NOMO-1 treated with DMSO at 0.1 percent for 48 hours (cell line): ENCODE results near the gene ATF2.
A peak's percentile ranks its signal among the peaks of the same experiment; 100 is the strongest.
"Not testable (repeated sequence)": the region's sequence is repeated elsewhere in the genome, so short reads cannot be mapped to it uniquely, and the experiment has no call there.

Source experiments
- DNase-seq: peaks from one replicate; lab custom pipeline; 2025; ENCODE audit not compliant: unreplicated experiment; lab: John Stamatoyannopoulos, UW

The ATF2 gene

DNA sequence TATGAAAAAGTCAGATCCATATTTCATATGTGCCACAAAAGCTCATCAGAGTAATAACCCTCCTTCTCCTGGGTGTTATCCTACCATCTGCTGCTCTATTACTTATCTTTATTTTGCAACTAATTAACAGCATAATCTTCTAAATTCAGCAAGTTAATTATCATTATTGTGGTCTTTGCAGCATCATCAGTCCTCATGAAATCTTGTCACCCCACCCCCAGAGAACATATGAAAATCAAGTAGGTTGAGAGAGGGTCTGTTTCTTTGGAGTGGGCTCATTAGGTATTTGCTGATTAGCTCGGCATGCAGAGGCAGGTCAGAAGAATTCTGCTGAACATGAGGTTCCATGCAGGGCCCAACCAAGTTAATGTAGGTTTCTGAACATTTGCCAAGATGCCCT is 64.8 kb downstream of the ATF2 start:
- DNase-seq = no peak

DNA sequence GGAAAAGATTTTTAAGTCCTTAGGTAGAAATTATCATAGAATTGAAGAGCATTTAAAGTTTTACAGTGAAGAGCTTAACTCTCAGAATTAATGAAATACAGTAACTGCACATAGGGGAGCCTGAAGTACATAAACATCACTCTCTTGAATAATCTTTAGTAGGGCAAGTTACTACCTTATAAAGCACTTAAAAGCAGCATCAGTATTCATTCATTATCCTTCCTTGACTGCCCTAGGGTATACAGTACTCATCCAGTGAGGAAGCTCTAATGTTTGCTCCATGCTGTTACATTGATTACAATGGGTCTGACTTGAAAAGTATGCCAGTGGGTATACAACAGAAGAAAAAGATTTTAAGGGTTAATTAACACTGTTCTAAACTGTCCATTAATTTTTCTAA is 66.5 kb downstream of the ATF2 start:
- DNase-seq = no peak

DNA sequence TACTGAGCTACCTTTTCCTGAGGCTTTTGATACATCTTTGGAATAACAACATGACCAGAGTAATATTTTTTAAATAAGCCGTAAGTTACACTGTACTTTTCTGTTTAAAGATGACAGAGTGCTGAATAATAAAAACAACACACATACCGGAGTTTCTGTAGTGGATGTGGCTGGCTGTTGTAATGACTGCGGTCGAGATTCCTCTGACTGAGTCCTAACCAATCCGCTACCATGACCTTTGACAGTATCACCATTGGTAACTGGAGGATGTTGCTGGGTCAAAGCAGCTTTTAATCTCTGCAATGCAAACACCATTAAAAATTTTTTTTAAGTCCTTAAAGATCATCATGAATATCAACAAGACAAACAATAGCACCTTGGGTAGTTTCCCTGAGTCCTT is 70.7 kb downstream of the ATF2 start:
- no peak for DNase-seq

DNA sequence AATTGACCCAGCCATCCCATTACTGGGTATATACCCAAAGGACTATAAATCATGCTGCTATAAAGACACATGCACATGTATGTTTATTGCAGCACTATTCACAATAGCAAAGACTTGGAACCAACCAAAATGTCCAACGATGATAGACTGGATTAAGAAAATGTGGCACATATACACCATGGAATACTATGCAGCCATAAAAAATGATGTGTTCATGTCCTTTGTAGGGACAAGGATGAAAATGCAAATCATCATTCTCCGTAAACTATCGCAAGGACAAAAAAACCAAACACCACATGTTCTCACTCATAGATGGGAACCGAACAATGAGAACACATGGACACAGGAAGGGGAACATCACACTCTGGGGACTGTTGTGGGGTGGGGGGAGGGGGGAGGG is 83.9 kb downstream of the ATF2 start:
- not testable (repeated sequence) for DNase-seq

DNA sequence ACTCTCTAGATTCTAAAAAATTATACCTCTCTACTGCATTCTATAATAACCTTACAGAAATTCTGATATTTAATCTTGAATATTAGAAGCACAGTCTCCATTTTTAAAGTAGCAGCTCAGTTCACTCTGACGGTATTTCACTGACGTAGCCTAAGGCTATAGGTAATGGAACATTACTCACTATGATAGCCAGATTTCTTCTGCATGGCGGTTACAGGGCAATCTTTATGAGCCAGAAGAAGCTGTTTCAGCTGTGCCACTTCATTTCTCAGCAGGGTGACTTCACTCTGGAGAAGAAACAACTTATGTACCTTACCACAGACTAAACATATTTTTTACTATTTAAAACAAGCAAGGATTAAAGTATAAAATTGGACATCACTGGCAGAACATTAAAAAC is 87.5 kb downstream of the ATF2 start:
- DNase-seq = no peak

DNA sequence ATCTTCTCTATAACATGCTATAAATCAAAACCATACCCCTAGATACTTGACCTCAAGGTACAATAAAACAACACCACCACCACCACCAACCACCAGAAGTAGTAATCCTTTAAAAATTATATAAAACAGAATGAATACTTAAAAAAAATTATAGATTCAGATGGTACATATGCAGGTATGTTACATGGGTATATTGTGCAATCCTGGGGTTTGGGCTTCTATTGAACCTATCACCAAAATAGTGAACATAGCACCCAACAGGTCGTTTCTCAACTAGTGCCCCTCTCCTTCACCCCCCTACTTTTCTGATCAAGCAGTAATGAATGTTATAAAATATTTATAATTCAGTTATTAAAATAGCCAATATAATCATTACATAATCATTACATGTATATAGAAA is 91.7 kb downstream of the ATF2 start:
- DNase-seq = no peak

DNA sequence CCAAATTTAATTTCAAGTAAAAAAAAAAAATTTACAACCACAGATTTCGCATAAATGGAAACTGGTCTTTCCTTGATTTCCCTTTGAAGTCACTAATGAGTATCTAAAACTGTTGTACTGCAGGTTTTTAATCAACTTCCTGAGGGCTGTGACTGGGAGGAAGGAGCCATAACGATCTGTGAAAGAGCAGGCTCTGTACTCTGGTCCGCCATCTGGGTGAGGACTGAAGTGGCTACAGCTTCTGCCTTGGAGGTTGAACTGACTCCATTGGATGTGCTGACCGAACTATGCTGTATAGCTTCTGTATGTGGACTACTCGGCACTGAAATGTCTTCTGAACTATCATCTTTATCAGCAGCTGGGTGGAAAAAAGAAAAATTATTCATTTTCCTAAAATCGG is 93.5 kb downstream of the ATF2 start:
- DNase-seq = no peak

DNA sequence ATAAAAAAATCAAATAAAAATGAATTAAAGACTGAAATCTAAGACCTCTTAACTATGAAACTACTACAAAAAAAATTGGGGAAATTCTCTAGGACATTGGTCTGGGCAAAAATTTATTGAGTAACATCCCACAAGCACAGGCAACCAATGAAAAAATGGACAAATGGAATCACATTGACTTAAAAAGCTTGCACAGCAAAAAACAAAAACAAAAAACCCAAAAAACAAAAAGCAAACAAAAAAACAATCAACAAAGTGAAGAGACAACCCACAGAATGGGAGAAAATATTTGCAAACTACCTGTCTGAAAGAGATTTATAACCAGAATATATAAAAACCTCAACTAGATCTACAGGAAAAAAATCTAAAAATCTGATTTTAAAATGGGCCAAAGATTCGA is 99.5 kb downstream of the ATF2 start:
- no peak for DNase-seq

DNA sequence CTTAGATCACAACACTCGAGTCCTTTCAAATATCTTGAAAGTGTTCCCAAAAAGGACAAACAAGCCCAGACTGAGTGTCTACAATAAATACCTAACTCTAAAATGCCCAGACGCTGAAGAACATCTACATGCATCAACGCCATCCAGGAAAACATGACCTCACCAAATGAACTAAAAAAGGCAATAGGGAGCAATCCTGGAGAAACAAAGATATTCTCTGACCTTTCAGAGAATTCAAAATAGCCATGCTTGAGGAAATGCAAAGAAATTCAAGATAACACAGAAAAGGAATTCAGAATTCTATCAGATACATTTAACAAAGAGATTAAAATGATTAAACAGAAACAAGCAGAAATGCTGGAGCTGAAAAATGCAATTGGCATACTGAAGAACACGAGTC is 101.6 kb downstream of the ATF2 start:
- DNase-seq = no peak

DNA sequence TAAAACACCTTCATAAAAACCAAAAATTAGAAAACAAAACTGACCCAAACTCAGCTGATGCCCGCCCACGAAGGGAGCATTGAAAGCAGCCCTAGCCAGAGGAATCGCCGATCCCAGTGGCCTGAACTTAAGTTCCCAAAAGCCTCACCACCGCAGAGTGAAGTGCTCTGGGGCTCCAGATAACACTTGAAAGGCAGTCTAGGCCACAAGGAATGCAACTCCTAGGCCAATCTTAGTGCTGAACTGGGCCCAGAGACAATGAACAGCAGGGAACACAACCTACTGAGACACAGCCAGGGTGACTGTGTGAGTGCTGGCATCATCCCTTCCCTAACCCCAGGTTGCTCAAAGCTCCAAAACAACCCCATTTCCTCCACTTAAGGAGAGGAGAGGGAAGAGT is 103.2 kb downstream of the ATF2 start:
- no peak for DNase-seq

DNA sequence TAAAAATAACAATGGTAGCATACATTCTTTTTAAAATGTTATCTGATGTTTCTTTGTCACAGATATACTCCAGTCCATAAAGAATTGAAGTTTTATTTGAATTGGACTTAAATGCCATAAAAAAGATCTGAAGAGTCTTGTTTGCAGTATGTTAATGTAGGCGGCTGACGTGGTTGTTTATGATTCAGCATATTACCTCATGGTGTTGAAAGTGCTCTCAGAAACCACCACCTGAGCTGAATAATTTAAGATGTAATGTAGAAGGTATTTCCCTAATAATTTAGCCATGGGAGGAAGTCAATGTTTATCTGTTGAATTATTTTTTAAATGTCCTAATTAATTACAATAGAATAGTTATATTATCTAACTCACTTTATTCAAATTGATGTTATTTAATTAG is 104.3 kb downstream of the ATF2 start:
- no peak for DNase-seq

DNA sequence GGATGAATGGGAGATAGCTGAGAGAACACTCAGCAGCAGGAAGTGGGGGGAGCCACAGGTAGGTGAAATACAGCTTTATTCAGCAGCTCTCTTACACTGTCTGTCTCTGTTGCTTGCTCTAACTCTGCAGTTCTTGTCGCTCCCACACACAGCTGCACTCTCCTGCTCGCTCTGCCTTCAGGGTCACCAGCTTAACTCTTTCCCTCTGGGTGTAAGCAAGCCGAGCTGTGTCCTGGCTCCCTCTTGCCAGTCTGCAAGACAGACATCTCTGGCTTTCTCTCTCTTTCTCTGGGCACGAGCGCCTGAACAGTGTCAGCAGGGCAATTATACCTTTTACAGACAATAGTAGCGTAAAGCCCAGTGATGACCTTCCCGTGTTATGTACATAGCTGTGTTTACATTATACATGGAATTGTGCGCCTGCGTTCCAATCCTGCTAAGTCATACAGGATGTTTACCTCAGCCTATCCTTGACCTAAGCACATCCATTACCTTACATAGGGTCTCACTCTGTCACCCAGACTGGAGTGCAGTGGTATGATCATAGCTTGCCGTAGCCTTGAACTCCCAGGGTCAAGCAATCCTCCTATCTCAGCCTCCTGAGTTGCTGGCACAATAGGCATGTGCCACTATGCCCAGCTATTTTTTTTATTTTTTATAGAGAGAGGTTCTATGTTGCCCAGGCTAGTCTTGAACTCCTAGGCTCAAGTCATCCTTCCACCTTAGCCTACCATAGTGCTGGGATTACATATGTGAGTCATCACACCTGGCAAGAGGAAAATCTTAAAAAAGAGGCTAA is 105.0 kb downstream of the ATF2 start:
- DNase-seq = no peak

DNA sequence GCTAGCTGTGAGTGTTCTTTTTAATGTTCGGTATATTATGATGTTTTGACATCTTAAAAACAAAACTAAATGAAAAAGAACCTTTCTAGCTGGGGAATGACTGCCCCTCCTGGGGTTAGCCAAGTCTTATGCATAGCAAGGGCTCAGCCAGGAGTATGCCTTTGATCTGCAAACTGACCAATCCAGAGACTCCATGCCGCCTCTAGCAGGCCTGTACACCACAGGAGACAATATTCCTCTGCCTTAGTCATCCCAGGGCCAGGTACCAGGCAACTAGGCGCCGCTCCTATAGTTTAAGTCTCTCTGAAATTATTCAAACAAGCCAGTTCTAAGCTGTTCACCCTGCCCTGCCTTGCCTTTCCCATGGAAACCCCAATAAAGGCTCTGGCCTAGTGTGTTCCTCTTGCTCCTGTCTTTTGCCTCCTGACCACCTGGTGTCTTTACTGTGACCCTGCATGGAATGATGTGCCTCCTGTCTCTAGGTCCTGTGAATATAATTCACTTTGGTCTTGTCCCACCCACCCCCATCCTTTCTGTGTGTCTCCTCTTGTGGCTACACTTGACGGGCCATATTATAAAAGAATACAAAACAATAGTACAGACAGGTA is 110.8 kb downstream of the ATF2 start:
- DNase-seq = no peak

DNA sequence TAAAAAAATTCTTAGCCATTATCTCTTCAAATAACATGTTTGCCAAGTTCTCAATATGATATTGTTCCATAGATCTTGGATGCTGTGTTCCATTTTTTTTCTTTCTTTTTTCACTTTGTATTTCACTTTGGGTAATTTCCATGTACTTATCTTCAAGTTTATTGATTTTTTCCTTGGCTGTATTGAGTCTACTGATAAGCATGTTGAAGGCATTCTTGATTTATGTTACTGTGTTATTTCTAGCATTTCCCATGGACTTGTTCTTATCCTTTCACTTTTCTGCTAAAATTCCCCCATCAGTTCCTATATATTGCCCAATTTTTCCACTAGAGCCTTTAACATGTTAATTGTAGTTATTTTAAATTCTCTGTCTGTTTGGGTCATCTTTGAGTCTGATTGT is 112.0 kb downstream of the ATF2 start:
- DNase-seq = no peak

DNA sequence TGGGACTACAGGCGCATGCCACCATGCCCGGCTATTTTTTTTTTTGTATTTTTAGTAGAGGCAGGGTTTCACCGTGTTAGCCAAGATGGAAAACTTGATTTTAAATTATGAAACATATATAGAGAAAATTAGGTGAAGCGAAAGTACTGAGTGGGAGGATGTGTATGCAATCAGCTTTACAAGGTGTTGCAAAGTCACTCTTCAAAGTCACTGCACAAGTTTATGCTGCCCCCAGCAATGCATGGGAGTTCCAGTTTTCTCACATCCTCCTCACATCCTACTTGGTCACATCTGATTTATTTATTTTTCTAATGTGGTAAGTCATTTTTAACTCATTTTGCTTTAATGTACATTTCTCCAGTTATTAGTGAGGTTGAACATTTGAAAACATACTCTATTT is 113.7 kb downstream of the ATF2 start:
- DNase-seq = no peak

DNA sequence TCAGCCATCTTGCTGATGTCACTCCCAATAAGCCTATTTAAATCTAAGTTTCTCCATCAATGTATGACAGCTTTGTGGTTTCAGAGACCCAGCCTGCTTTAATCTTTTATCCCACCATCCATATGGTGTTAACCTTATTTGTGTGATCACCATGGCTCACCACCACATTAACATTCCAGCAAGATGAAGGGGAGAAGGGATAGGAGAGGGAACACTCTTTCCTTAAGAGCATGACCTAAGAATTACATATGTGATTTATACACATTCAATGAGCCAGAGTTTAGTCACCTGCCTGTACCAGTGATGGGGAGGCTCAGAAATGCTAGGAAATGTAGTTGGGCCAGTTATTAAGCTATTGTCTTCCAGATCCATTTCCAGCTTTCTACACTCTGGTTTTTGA is 118.3 kb downstream of the ATF2 start:
- DNase-seq = no peak

DNA sequence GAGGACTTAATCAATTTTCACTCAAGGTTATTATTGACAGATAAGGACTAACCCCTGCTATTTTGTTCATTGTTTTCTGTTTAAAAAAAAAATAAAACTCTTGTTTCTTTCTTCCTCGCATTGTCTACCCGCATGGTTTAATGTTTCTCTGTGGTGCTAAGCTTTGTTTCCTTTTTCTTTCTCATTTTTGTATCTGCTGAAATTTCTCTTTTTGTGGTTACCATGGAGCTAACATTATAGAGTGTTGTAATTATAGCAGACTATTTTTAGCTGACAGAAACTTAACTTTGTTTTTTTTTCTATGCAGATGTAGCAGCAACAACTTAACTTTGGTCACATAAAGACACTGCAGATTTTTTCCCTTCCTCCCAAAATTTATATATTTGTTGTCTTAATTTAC is 119.7 kb downstream of the ATF2 start:
- DNase-seq = peak; percentile 67

DNA sequence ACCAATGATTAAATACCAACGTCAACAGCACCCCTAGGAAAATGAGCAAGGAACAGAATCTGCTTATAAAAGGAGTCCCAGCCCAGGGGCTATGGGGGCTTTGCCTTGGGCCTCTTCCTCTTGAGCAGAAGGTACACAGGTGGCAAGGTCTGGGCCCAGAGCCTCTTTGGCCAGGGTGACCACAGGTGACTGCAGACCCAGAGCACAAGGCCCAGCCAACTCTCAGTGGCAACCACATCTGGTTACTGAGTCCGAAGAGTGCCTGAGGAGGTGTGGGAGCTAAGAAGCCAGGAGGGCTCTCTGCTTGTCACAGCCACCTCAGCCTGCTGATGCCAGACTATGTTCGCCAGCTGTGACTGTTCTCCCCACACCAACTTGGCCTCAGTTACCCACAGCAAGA is 128.5 kb downstream of the ATF2 start:
- DNase-seq = no peak

DNA sequence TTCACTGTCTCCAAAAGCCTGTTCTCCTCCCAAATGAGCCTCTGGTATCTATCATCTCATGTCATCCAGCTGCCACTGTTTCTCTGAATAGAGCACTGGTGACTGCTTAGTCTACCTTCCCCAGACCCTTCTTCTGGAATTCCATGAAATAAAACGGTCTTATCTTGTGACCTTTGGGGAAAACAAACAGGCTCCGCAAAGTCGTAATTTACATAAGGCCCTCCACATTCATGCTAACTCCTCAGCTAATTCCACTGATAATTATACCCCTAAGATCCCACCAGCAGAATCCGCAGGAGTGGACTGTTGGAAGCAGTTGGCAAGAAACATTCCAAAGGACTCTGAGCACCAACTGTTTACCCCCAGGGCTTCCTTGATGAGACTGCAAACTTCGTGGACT is 129.0 kb downstream of the ATF2 start:
- no peak for DNase-seq

DNA sequence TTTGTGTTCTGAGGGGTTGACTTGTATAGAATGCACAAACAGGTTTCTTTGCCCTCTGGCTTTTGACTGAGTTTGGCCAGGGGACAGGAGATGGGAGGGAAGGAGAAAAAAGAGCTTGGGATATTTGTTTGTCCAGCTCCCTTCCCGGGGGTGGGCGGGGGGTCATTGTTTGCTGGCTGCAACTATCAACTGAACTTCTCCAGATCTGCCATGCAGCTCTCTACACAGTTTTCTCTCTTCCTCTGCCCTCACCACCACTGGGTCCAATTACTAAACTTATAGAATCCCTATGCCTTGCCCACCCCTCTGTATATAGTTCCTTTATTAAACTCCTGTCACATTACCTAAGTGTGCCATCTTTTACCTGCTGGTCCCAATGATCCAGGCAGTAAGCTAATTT is 130.1 kb downstream of the ATF2 start:
- DNase-seq = no peak

DNA sequence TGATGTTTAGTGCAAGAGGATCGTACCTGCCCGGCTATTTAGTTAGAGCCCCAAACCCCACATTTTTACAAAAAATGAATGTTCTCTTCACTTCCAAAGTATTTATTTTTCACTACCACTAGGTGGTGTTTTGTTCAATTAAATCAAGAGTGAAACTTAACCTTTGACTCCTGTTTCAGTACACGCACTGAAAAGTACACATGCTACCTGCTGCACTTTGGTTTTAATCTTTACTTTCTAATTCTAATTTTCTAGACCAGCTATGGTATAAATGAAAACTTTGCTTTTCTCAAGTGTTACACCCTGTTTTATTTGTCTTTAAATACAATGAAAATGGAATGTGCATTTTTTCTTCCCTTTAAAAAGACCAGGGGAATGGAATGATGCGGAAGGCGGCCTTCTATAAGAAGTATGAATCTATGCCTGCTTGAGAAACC is 131.4 kb downstream of the ATF2 start:
- DNase-seq = peak; percentile 50

DNA sequence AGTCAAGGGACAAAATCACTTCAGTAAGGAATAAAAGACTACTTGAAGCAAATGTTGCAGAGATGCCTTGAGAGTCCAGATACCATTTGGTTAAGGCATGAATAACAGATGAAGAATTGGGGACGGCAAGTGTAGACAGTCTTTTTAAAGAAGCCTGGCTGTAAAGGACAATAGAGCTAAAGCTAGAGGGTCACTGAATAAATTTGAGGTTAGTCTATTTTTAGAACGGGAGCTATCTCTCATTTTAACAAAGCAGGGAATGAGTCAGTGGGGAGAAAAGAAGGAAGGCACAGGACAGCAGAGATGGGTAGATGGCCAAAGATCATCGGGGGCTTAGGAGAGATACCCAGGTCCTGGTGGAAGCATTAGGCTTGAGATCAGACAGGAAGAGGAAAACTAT is 132.2 kb downstream of the ATF2 start:
- no peak for DNase-seq

DNA sequence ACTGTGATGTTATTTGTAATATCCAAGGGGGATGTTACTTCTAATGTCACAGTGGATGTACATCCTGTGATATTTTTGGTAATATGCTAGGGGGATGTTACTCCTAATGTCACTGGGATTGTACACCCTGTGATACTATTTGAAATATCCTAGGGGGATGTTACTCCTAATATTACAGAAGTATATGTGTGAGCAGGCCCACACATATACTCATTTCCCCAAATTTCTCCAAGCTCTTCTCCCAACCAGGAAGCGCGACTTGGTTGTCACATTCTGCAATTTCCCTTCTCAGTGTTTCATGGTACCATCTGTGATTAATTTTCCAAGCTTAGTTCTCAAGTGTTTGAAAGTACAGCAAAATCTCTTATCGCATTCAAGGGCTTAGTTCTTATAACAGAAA is 133.3 kb downstream of the ATF2 start:
- DNase-seq = no peak
